HUES64 (cell line): Measurements from ENCODE around the gene DYRK3.
A peak's percentile ranks its signal among the peaks of the same experiment; 100 is the strongest.

Experiments used
- H3K27ac ChIP-seq: 2 replicates; pipeline ENCODE4 v1.7.0; 2013; ENCODE audit warnings: low read depth, low read length, inconsistent platforms
- H3K27me3 ChIP-seq: 2 replicates; pipeline ENCODE4 v1.6.1; 2013; ENCODE audit warnings: mild to moderate bottlenecking, low read length; ENCODE audit not compliant: insufficient read depth
- H3K36me3 ChIP-seq: 2 replicates; pipeline ENCODE4 v1.6.1; 2013; ENCODE audit warnings: mild to moderate bottlenecking, low read length; ENCODE audit not compliant: insufficient read depth
- H3K4me1 ChIP-seq: 2 replicates; pipeline ENCODE4 v1.6.1; 2013; ENCODE audit warnings: mild to moderate bottlenecking, low read length, moderate library complexity; ENCODE audit not compliant: insufficient read depth
- H3K4me3 ChIP-seq: 2 replicates; pipeline ENCODE4 v1.5.1; 2013; ENCODE audit warnings: mild to moderate bottlenecking, low read length, moderate library complexity
- H3K9ac ChIP-seq: 2 replicates; pipeline ENCODE4 v1.6.1; 2013; ENCODE audit warnings: mild to moderate bottlenecking, low read depth, low read length
- H3K9me3 ChIP-seq: 2 replicates; pipeline ENCODE4 v1.6.1; 2013; ENCODE audit warnings: low read depth, low read length; ENCODE audit not compliant: insufficient read depth
- WGBS: fragments of 150-250, 120-280 bp; methylation state at CpG from one replicate; pipeline ENCODE4 v1.1.7; 2013; ENCODE audit warnings: missing lambda C conversion rate; 5-methylcytosine and 5-hydroxymethylcytosine counted together

The DYRK3 gene

GRCh38 chr1:206661161-206661820, 26.0 kb downstream of the DYRK3 start:
- no peak overlapping the region for H3K27ac ChIP-seq
- peaks cover 9% of the 10 kb centered on the region; the same call in 1 of the 2 replicates for H3K4me1 ChIP-seq
- no peak overlapping the region for H3K4me3 ChIP-seq
- no peaks in the 10 kb centered on the region for H3K36me3 ChIP-seq
- no peaks in the 10 kb centered on the region for H3K9me3 ChIP-seq
- 94% methylated on average over 10 of the region's 11 CpGs for WGBS
- H3K27me3 ChIP-seq: peaks cover 45% of the 10 kb centered on the region
- H3K9ac ChIP-seq: no peak overlapping the region

- H3K9ac ChIP-seq: no peak overlapping the region
- H3K27ac ChIP-seq: no peak overlapping the region
- H3K9me3 ChIP-seq: no peaks in the 10 kb centered on the region
- peaks cover 38% of the 10 kb centered on the region for H3K27me3 ChIP-seq
- WGBS: 72% methylated on average over 2 of the region's 3 CpGs
- H3K4me1 ChIP-seq: peaks cover 9% of the 10 kb centered on the region; the same call in 1 of the 2 replicates
- no peak overlapping the region for H3K4me3 ChIP-seq
- no peaks in the 10 kb centered on the region for H3K36me3 ChIP-seq
Observed at GRCh38 chr1:206662396-206663092, 27.2 kb downstream of the DYRK3 start.

- H3K36me3 ChIP-seq: no peaks in the 10 kb centered on the region
- peaks cover 30% of the 10 kb centered on the region for H3K27me3 ChIP-seq
- no peak overlapping the region for H3K9ac ChIP-seq
- H3K9me3 ChIP-seq: no peaks in the 10 kb centered on the region
- no peak overlapping the region for H3K27ac ChIP-seq
- 88% methylated on average over 5 of the region's 5 CpGs for WGBS
- peak overlapping the region; percentile 39 for H3K4me3 ChIP-seq
- H3K4me1 ChIP-seq: peaks cover 3% of the 10 kb centered on the region; the same call in 1 of the 2 replicates
Observed at GRCh38 chr1:206663362-206663761, 28.0 kb downstream of the DYRK3 start.

GRCh38 chr1:206663832-206664652, 28.7 kb downstream of the DYRK3 start:
- H3K9me3 ChIP-seq: no peaks in the 10 kb centered on the region
- H3K36me3 ChIP-seq: no peaks in the 10 kb centered on the region
- 16% methylated on average over 20 of the region's 20 CpGs for WGBS
- no peak overlapping the region for H3K9ac ChIP-seq
- peak overlapping the region; percentile 39 for H3K4me3 ChIP-seq
- no peaks in the 10 kb centered on the region; the same call in 1 of the 2 replicates for H3K4me1 ChIP-seq
- peaks cover 30% of the 10 kb centered on the region for H3K27me3 ChIP-seq
- no peak overlapping the region for H3K27ac ChIP-seq

- 78% methylated on average over 6 of the region's 6 CpGs for WGBS
- H3K9ac ChIP-seq: no peak overlapping the region
- H3K27ac ChIP-seq: no peak overlapping the region
- H3K27me3 ChIP-seq: peaks cover 24% of the 10 kb centered on the region
- H3K9me3 ChIP-seq: no peaks in the 10 kb centered on the region
- no peak overlapping the region for H3K4me3 ChIP-seq
- no peaks in the 10 kb centered on the region for H3K4me1 ChIP-seq
- no peaks in the 10 kb centered on the region for H3K36me3 ChIP-seq
Observed at GRCh38 chr1:206664740-206665139, 29.4 kb downstream of the DYRK3 start.

- no peak overlapping the region for H3K4me3 ChIP-seq
- H3K9ac ChIP-seq: no peak overlapping the region
- no peaks in the 10 kb centered on the region for H3K4me1 ChIP-seq
- no peaks in the 10 kb centered on the region for H3K36me3 ChIP-seq
- H3K27ac ChIP-seq: no peak overlapping the region
- peaks cover 22% of the 10 kb centered on the region for H3K27me3 ChIP-seq
- H3K9me3 ChIP-seq: no peaks in the 10 kb centered on the region
- 93% methylated on average over 3 of the region's 3 CpGs for WGBS
Observed at GRCh38 chr1:206666031-206666561, 30.8 kb downstream of the DYRK3 start.

- Histone ChIP-seq H3K9me3 (no peaks in the 10 kb centered on the region), H3K9ac (no peak overlapping the region), H3K4me1 (peaks cover 9% of the 10 kb centered on the region), H3K27me3 (peaks cover 20% of the 10 kb centered on the region), H3K36me3 (no peaks in the 10 kb centered on the region), H3K4me3 (no peak overlapping the region), H3K27ac (no peak overlapping the region)
- 87% methylated on average over 5 of the region's 5 CpGs for WGBS
Observed at GRCh38 chr1:206666954-206667665, 31.8 kb downstream of the DYRK3 start.

- 74% methylated on average over 2 of the region's 2 CpGs for WGBS
- Histone ChIP-seq H3K27me3 (peaks cover 8% of the 10 kb centered on the region), H3K36me3 (no peaks in the 10 kb centered on the region), H3K4me1 (peaks cover 21% of the 10 kb centered on the region), H3K9me3 (no peaks in the 10 kb centered on the region), H3K9ac (no peak overlapping the region), H3K4me3 (no peak overlapping the region), H3K27ac (no peak overlapping the region)
Observed at GRCh38 chr1:206668351-206668750, 33.0 kb downstream of the DYRK3 start.

- no peak overlapping the region for H3K27ac ChIP-seq
- peaks cover 2% of the 10 kb centered on the region; the same call in 1 of the 2 replicates for H3K27me3 ChIP-seq
- no peaks in the 10 kb centered on the region for H3K9me3 ChIP-seq
- 86% methylated on average over 5 of the region's 6 CpGs for WGBS
- H3K36me3 ChIP-seq: no peaks in the 10 kb centered on the region
- no peak overlapping the region for H3K4me3 ChIP-seq
- H3K9ac ChIP-seq: no peak overlapping the region
- peaks cover 26% of the 10 kb centered on the region for H3K4me1 ChIP-seq
Observed at GRCh38 chr1:206668874-206669410, 33.6 kb downstream of the DYRK3 start.

- H3K9ac ChIP-seq: no peak overlapping the region
Observed at GRCh38 chr1:206672011-206672688, 36.8 kb downstream of the DYRK3 start.

More at GRCh38 chr1:206672011-206672688, 36.8 kb downstream of the DYRK3 start:
- WGBS: 46% methylated on average over 8 of the region's 8 CpGs
- no peaks in the 10 kb centered on the region for H3K36me3 ChIP-seq
- H3K27ac ChIP-seq: no peak overlapping the region
- H3K4me1 ChIP-seq: peaks cover 26% of the 10 kb centered on the region
- no peak overlapping the region for H3K4me3 ChIP-seq
- no peaks in the 10 kb centered on the region for H3K9me3 ChIP-seq
- no peaks in the 10 kb centered on the region for H3K27me3 ChIP-seq
